H4 (cell line): ENCODE data around the gene LRCH3. TPM values are rescaled to one million over a fixed set of nuclear protein-coding genes. Genes with fewer than 3 reads are reported as not detected.
A peak's percentile ranks its signal among the peaks of the same experiment; 100 is the strongest.

Source experiments
- DNase-seq: peaks from one replicate; pipeline ENCODE4 v3.0.0-alpha.2; 2015; ENCODE audit warnings: low spot score
- total RNA-seq: library from RNA; depleted of rRNA; stranded (reverse); fragments of >200 nt; shearing (Covaris generic); gene quantifications from 2 replicates; pipeline ENCODE4 v1.2.3, GENCODE V29; 2014

Gene LRCH3
- total RNA-seq, 1 experiment from 2014 or later, result 21.9 TPM

GRCh38 chr3:197791892-197792647 is 1.0 kb downstream of the LRCH3 start:
- DNase-seq, result no peak

DNA sequence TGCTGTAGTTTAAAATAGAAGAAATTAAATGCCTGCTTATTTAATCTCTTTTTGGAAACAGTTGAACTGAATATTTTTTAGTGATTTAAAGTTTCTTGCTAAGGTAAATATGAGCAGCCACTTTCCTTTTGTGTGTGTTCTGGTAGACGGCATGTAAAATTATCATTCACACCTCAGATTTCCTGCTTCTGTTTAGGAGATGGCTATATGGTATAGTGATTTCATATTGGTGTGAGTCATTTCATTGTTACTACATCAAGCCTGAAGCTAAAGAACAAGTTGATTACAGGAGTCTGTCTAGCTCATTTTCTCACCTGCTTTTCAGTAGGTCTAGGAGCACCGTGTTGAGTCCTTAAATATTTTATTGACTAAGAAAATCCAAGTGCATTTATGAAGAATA is 2.2 kb downstream of the LRCH3 start:
- DNase-seq, result no peak

- no peak for DNase-seq
Measured at GRCh38 chr3:197794115-197794514, 3.1 kb downstream of the LRCH3 start.

- no peak for DNase-seq
Measured at GRCh38 chr3:197795200-197795599, 4.1 kb downstream of the LRCH3 start.

- DNase-seq, result no peak
Measured at GRCh38 chr3:197796087-197796486, 5.0 kb downstream of the LRCH3 start.

DNA sequence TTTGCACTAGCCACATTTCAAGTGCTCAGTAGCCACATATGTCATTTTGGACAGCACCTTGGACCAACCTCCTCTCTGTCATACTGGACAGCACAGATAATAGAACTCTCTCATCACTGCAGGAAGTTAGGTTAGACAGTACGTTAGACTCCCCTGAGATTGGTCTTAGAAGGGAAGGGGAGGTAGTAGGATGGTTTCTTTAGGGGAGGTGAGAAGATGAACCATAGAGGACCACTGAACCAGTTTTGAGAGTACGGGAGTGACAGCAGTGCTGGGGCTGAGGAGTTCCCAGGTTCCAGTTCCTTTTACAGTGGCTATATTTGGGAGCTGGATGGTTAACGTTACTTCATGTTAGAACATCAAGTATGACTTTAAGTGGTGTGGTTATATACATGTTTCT is 7.8 kb downstream of the LRCH3 start:
- no peak for DNase-seq

DNA sequence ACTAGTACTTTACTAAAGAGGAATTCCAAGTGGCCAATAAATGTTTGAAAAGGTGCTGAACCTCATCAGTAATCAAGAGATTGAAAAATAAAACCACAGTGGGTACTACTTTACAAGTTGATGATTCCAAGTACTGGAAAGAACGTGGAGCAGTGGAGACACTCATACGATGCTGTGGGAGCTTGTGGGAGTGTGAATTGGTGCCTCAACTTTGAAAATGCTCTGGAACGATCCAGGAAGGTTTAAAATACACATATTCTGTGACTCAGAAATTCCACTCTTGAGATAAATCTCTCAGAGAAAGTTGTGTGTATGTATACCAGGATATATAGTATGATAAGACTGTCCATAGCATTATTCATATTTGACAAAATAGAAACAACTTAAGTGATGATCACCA is 9.3 kb downstream of the LRCH3 start:
- DNase-seq, result no peak

DNA sequence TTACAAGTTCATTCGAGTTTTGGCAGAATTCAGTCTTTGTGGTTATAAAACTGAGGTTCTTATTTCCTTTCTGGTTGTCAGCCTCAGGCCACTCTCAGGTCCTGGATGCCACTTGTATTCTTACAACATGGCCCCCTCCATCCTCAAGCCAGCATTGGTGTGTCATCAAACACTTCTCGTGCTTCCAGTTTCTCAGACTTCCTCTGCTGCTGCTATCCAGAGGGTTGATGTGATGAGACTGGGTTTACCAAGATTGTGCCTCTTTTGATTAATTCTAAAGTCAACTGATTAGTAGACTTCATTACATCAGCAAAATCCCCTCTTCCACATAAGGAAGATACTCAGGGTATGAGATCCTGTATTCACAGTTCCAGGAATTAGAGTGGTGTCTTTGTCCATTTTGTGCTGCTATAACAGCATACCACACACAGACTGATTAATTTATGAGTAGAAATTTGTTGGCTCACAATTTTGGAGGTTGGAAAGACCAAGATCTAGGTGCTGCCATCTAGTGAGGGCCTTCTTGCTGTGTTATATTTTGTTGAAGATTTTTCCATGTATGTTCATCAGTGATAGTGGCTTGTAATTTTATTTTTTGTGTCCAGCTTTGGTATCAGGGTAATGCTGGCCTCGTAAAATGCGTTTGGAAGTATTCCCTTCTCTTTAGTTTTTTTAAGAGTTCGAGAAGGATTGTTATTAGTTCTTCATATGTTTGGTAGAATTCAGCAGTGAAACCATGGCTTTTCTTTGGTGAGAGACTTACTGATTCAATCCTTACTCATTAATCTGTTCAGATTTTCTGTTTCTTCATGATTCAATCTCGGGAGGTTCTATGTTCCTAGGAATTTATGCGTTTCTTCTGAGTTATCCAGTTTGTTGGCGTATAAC is 11.1 kb downstream of the LRCH3 start:
- DNase-seq, result peak; percentile 64

GRCh38 chr3:197802779-197803459 is 11.9 kb downstream of the LRCH3 start:
- DNase-seq, result no peak

GRCh38 chr3:197804511-197804910 is 13.5 kb downstream of the LRCH3 start:
- DNase-seq, result no peak

- DNase-seq, result no peak
Measured at GRCh38 chr3:197807969-197808587, 17.0 kb downstream of the LRCH3 start.

GRCh38 chr3:197809356-197810020 is 18.4 kb downstream of the LRCH3 start:
- no peak for DNase-seq

DNA sequence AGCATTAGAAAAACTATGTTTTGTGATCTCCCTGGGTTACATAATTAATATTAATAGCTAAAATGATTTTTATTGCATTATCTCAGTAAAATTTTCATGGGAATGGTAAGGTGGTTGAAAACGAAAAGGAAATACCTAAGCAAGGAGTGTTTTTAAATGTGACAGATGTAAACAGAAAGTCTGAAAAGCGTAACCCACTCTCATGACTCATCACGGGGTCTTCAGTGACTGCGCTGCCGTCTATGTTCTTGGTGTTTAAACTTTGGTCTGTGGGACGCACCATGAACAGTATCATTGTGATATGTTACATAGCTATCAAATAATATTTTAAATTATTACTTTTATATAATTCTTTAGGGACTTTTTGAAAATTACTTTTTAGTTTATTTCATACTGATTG is 19.8 kb downstream of the LRCH3 start:
- DNase-seq, result no peak

GRCh38 chr3:197811343-197811742 is 20.3 kb downstream of the LRCH3 start:
- DNase-seq, result peak; percentile 29

- no peak for DNase-seq
Measured at GRCh38 chr3:197814372-197814771, 23.3 kb downstream of the LRCH3 start.

- no peak for DNase-seq
Measured at GRCh38 chr3:197820550-197821335, 29.7 kb downstream of the LRCH3 start.

DNA sequence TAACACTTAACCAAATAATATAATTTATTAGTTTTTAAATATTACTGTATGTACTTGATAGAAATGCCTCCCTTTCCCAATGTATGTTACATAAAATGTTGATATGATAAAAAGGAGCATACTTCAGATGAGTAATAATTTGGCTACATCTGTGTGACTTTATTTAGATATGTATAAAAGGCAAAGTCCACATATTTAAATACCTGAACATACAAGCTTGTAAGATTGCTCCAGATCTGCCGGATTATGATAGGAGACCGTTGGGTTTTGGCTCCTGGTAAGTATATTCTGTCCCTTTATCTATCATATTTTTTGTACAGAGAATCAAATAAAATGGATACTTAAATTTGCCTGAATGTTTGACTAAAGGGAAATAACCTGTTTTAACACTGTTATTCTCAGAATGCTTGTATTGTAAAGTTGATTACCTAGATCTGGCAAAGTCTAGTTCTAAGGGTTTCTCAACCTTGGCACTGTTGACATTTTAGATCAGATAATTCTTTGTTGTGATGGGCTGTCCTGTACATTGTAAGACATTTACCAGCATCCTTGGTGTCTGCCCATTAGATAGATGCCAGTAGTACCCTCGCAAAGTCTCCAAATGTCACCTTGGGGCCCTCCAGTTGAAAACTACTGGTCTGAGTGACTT is 38.5 kb downstream of the LRCH3 start:
- DNase-seq, result no peak

GRCh38 chr3:197830308-197830966 is 39.4 kb downstream of the LRCH3 start:
- DNase-seq, result no peak

GRCh38 chr3:197830967-197831313 is 39.9 kb downstream of the LRCH3 start:
- DNase-seq, result no peak
